ENCODE results near the gene ARID2.

DNA sequence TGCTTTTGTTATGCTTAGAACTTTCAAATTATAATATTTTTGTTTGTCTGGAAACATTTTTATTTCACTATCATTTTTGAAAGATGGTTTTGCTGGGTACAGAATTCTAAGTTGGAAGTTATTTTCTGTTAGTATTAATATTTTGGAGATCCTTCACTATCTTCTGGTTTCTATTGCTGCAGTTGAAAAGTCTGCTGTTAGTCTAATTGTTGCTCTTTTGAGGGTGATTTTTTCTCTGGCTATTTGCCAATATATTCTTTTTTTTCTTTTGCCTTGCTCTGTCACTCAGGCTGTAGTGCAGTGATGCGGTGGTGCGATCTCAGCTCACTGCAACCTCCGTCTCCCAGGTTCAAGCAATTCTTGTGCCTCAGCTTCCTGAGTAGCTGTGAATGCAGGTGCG, 28.2 kb upstream of the ARID2 start:
- TF ChIP-seq, protein P1, sequence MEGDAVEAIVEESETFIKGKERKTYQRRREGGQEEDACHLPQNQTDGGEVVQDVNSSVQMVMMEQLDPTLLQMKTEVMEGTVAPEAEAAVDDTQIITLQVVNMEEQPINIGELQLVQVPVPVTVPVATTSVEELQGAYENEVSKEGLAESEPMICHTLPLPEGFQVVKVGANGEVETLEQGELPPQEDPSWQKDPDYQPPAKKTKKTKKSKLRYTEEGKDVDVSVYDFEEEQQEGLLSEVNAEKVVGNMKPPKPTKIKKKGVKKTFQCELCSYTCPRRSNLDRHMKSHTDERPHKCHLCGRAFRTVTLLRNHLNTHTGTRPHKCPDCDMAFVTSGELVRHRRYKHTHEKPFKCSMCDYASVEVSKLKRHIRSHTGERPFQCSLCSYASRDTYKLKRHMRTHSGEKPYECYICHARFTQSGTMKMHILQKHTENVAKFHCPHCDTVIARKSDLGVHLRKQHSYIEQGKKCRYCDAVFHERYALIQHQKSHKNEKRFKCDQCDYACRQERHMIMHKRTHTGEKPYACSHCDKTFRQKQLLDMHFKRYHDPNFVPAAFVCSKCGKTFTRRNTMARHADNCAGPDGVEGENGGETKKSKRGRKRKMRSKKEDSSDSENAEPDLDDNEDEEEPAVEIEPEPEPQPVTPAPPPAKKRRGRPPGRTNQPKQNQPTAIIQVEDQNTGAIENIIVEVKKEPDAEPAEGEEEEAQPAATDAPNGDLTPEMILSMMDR (IDR thresholded peaks at IDR 0.05): no peak
- TF ChIP-seq POLR2A (IDR thresholded peaks at IDR 0.05): no peak

All from body of pancreas (tissue), 4 donors.